ENCODE results near the gene DCBLD1.

DNA sequence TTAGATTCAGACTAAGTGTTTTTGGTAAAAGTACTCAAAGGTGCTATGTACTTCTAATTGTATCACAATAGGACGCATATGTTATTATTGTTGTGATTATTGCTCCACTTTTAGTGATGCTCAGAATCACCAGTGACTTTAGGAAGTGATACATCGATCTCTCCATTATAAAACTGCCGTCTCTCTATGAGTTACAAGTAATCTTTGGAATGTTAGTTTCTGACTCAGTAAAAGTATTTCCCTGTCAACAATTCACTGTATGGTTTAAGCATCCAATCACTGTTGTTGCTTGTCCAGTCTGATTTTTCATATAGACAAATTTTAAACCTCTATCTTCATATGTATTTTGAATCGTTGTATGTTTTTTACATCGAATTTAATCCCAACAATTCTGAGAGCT is 9.4 kb downstream of the DCBLD1 start:
- TF ChIP-seq HDGF (IDR thresholded peaks at IDR 0.05) (no peak), POLR2AphosphoS5 (IDR thresholded peaks at IDR 0.05; ENCODE audit: control insufficient read depth, insufficient read depth, low read depth, low read length) (no peak), ZNF263 (CRISPR knock-in tag; IDR thresholded peaks at IDR 0.05; ENCODE audit: borderline replicate concordance) (no peak), CCAR2 (IDR thresholded peaks at IDR 0.05; ENCODE audit: low read depth, low read length) (no peak), ZNF584 (CRISPR knock-in tag; IDR thresholded peaks at IDR 0.05; ENCODE audit: low read depth) (no peak), POLR2A (conservative IDR thresholded peaks at IDR 0.05) (no peak), EP300 (IDR thresholded peaks at IDR 0.05; ENCODE audit: low read length) (no peak), ETV6 (IDR thresholded peaks at IDR 0.05; ENCODE audit: borderline replicate concordance in 1 of 2, low read depth in 2 of 2, low read length in 1 of 2) (no peak), ETV6 (CRISPR knock-in tag; IDR thresholded peaks at IDR 0.05; ENCODE audit: borderline replicate concordance) (no peak), HNRNPUL1 (IDR thresholded peaks at IDR 0.05; ENCODE audit: low read length) (no peak), MTF1 (CRISPR knock-in tag; IDR thresholded peaks at IDR 0.05; ENCODE audit: borderline replicate concordance) (no peak)
- TF ChIP-seq, protein P1, sequence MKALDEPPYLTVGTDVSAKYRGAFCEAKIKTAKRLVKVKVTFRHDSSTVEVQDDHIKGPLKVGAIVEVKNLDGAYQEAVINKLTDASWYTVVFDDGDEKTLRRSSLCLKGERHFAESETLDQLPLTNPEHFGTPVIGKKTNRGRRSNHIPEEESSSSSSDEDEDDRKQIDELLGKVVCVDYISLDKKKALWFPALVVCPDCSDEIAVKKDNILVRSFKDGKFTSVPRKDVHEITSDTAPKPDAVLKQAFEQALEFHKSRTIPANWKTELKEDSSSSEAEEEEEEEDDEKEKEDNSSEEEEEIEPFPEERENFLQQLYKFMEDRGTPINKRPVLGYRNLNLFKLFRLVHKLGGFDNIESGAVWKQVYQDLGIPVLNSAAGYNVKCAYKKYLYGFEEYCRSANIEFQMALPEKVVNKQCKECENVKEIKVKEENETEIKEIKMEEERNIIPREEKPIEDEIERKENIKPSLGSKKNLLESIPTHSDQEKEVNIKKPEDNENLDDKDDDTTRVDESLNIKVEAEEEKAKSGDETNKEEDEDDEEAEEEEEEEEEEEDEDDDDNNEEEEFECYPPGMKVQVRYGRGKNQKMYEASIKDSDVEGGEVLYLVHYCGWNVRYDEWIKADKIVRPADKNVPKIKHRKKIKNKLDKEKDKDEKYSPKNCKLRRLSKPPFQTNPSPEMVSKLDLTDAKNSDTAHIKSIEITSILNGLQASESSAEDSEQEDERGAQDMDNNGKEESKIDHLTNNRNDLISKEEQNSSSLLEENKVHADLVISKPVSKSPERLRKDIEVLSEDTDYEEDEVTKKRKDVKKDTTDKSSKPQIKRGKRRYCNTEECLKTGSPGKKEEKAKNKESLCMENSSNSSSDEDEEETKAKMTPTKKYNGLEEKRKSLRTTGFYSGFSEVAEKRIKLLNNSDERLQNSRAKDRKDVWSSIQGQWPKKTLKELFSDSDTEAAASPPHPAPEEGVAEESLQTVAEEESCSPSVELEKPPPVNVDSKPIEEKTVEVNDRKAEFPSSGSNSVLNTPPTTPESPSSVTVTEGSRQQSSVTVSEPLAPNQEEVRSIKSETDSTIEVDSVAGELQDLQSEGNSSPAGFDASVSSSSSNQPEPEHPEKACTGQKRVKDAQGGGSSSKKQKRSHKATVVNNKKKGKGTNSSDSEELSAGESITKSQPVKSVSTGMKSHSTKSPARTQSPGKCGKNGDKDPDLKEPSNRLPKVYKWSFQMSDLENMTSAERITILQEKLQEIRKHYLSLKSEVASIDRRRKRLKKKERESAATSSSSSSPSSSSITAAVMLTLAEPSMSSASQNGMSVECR (CRISPR knock-in tag; IDR thresholded peaks at IDR 0.05), result no peak
- TF ChIP-seq, protein P2, sequence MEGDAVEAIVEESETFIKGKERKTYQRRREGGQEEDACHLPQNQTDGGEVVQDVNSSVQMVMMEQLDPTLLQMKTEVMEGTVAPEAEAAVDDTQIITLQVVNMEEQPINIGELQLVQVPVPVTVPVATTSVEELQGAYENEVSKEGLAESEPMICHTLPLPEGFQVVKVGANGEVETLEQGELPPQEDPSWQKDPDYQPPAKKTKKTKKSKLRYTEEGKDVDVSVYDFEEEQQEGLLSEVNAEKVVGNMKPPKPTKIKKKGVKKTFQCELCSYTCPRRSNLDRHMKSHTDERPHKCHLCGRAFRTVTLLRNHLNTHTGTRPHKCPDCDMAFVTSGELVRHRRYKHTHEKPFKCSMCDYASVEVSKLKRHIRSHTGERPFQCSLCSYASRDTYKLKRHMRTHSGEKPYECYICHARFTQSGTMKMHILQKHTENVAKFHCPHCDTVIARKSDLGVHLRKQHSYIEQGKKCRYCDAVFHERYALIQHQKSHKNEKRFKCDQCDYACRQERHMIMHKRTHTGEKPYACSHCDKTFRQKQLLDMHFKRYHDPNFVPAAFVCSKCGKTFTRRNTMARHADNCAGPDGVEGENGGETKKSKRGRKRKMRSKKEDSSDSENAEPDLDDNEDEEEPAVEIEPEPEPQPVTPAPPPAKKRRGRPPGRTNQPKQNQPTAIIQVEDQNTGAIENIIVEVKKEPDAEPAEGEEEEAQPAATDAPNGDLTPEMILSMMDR (IDR thresholded peaks at IDR 0.05 in 2 of 3, conservative IDR thresholded peaks at IDR 0.05 in 1 of 3; ENCODE audit: insufficient read depth in 2 of 3, low read depth in 1 of 3, low read length in 3 of 3), result no peak
- TF ChIP-seq, protein P3, sequence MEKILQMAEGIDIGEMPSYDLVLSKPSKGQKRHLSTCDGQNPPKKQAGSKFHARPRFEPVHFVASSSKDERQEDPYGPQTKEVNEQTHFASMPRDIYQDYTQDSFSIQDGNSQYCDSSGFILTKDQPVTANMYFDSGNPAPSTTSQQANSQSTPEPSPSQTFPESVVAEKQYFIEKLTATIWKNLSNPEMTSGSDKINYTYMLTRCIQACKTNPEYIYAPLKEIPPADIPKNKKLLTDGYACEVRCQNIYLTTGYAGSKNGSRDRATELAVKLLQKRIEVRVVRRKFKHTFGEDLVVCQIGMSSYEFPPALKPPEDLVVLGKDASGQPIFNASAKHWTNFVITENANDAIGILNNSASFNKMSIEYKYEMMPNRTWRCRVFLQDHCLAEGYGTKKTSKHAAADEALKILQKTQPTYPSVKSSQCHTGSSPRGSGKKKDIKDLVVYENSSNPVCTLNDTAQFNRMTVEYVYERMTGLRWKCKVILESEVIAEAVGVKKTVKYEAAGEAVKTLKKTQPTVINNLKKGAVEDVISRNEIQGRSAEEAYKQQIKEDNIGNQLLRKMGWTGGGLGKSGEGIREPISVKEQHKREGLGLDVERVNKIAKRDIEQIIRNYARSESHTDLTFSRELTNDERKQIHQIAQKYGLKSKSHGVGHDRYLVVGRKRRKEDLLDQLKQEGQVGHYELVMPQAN (IDR thresholded peaks at IDR 0.05; ENCODE audit: borderline replicate concordance), result no peak
